ENCODE measurements around the gene C6orf141. TPM values are rescaled to one million over a fixed set of nuclear protein-coding genes. Genes with fewer than 3 reads are reported as not detected.

C6orf141 gene
- total RNA-seq, 2 donors from 2014 or later = 0.67 TPM; not detected in 1

GRCh38 chr6:49524541-49524940 lies 25.9 kb upstream of the C6orf141 start:
- Mint-ChIP-seq H3K9me3 (no peaks in the 10 kb centered on the region), H3K27me3 (ENCODE audit: low read depth) (no peaks in the 10 kb centered on the region), H3K4me1 (ENCODE audit: low read depth) (no peaks in the 10 kb centered on the region), H3K27ac (no peak overlapping the region), H3K4me3 (no peak overlapping the region), H3K36me3 (ENCODE audit: insufficient read depth in 2 of 2) (no peaks in the 10 kb centered on the region)
- DNase-seq (no peak), ATAC-seq (replicated peaks in 1 of 2) (no peak)

DNA sequence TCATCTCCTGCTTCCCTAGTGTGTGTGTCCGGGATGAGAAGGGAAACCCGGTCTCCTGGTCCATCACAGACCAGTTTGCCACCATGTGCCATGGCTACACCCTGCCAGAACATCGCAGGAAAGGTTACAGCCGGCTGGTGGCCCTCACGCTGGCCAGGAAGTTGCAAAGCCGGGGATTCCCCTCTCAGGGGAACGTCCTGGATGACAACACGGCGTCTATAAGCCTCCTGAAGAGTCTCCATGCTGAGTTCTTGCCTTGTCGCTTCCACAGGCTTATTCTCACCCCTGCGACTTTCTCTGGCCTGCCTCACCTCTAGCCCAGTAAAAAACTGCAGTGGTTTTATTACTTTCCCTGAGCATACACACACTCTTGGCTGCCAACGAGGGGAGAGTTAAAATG lies 23.9 kb upstream of the C6orf141 start:
- H3K27ac Mint-ChIP-seq = no peak overlapping the region
- DNase-seq = no peak
- H3K4me1 Mint-ChIP-seq (ENCODE audit: low read depth) = no peaks in the 10 kb centered on the region
- no peak for ATAC-seq (replicated peaks in 1 of 2)
- peaks cover under 1% of the 10 kb centered on the region for H3K27me3 Mint-ChIP-seq (ENCODE audit: low read depth)
- no peaks in the 10 kb centered on the region for H3K9me3 Mint-ChIP-seq
- H3K4me3 Mint-ChIP-seq = no peak overlapping the region
- no peaks in the 10 kb centered on the region for H3K36me3 Mint-ChIP-seq (ENCODE audit: insufficient read depth in 2 of 2)

DNA sequence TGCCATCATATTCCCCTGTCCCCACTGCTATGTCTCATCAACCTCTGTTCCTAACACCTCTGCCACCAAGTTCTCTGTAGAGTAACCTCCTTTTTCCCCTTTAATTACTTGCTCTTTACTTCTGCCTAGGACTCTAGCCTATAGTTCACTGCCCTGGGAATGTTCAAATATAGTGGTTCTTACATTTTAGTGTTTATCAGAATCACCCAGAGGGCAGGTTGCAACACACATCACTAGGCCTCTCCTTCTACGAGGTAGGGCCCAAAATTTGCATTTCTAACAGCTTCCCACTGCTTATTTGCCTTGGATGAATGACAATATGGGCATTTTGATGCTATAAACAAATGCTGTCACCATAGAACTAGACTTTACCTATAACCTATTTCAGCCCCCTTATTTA lies 23.1 kb upstream of the C6orf141 start:
- Mint-ChIP-seq H3K36me3 (ENCODE audit: insufficient read depth in 2 of 2) (no peaks in the 10 kb centered on the region), H3K27me3 (ENCODE audit: low read depth) (peaks cover 8% of the 10 kb centered on the region), H3K27ac (no peak overlapping the region), H3K4me1 (ENCODE audit: low read depth) (no peaks in the 10 kb centered on the region), H3K4me3 (no peak overlapping the region), H3K9me3 (no peaks in the 10 kb centered on the region)
- DNase-seq (no peak), ATAC-seq (replicated peaks in 1 of 2) (no peak)

- Mint-ChIP-seq H3K27ac (no peak overlapping the region), H3K27me3 (ENCODE audit: low read depth) (peaks cover 10% of the 10 kb centered on the region), H3K36me3 (ENCODE audit: insufficient read depth in 2 of 2) (no peaks in the 10 kb centered on the region), H3K4me1 (ENCODE audit: low read depth) (no peaks in the 10 kb centered on the region), H3K4me3 (no peak overlapping the region), H3K9me3 (no peaks in the 10 kb centered on the region)
- no peak for DNase-seq
- ATAC-seq (replicated peaks in 1 of 2) = no peak
These were observed 21.9 kb upstream of the C6orf141 start for GRCh38 chr6:49528571-49528970.

- H3K9me3 Mint-ChIP-seq = no peaks in the 10 kb centered on the region
- no peaks in the 10 kb centered on the region for H3K4me1 Mint-ChIP-seq (ENCODE audit: low read depth)
- peaks cover 16% of the 10 kb centered on the region for H3K27me3 Mint-ChIP-seq (ENCODE audit: low read depth)
- no peak overlapping the region for H3K4me3 Mint-ChIP-seq
- no peak for ATAC-seq (replicated peaks in 1 of 2)
- no peak for DNase-seq
- no peaks in the 10 kb centered on the region for H3K36me3 Mint-ChIP-seq (ENCODE audit: insufficient read depth in 2 of 2)
- no peak overlapping the region for H3K27ac Mint-ChIP-seq
These were observed 20.2 kb upstream of the C6orf141 start for GRCh38 chr6:49530141-49530776.

DNA sequence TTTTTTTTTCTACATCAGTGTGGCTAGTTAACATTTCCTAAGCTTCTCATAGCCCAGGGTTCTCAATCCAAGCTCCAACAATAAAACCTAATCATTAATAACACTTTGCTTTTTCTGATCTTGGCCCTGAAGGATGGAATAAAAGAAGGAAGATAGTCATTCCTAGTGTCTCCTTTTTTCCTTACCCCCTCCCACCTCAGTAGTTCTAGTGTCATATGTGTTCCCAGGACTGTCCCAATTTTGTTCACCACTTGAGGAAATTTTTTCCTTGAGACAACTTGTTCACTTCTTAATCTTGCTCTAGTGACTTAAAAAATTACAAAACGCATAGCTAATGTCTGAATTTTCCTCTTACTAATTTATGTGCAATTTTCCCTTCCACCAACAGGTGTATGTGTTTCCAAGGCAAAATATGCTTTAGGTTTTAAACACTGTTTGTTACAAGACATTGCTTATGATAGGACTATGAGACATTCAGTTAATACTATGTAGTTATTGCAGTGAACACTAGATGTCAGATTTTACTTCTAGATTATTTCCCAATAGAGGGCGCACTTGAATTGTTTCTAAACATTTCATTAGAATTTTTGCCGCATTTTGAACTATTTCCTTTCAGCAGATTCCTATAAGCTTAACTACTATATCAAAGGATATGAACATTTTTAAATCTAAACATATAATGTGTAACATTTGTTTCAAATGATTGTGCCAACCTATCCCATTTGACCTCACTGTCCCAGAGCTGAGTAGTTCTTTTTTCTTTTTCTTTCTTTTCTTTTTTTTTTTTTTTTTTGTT lies 18.5 kb upstream of the C6orf141 start:
- ATAC-seq (replicated peaks in 1 of 2) = peak; percentile 68 to 69
- Mint-ChIP-seq H3K27ac (no peak overlapping the region), H3K27me3 (ENCODE audit: low read depth) (peaks cover 16% of the 10 kb centered on the region), H3K4me3 (peak overlapping the region; percentile 17 to 43), H3K4me1 (ENCODE audit: low read depth) (no peaks in the 10 kb centered on the region), H3K9me3 (no peaks in the 10 kb centered on the region), H3K36me3 (ENCODE audit: insufficient read depth in 2 of 2) (no peaks in the 10 kb centered on the region)
- no peak for DNase-seq

- ATAC-seq (replicated peaks in 1 of 2) (no peak), DNase-seq (no peak)
- H3K36me3 Mint-ChIP-seq (ENCODE audit: insufficient read depth in 2 of 2) = no peaks in the 10 kb centered on the region
- H3K27ac Mint-ChIP-seq = no peak overlapping the region
- H3K4me3 Mint-ChIP-seq = no peak overlapping the region
- H3K4me1 Mint-ChIP-seq (ENCODE audit: low read depth) = no peaks in the 10 kb centered on the region
- H3K9me3 Mint-ChIP-seq = no peaks in the 10 kb centered on the region
- peaks cover 16% of the 10 kb centered on the region for H3K27me3 Mint-ChIP-seq (ENCODE audit: low read depth)
These were observed 14.7 kb upstream of the C6orf141 start for GRCh38 chr6:49535795-49536194.

DNA sequence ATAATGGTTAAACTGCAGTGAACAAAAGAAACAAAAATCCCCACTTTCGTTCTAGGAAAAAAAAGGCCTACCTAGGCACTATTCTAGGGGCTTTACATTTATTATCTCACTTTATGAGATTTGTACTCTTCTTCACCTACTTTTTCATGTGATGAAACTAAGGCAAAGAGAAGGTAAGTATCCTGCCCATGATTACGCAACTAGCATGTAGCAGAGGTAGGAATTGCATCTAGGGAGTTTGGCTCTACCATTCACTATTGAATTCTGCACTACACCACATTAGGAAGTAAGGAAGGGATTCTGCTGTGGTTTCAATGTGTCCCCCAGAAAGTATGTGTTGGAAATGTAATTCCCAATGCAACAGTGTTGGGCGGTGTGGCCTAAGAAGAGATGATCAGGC lies 11.4 kb upstream of the C6orf141 start:
- Mint-ChIP-seq H3K4me3 (no peak overlapping the region), H3K27me3 (ENCODE audit: low read depth) (peaks cover 6% of the 10 kb centered on the region), H3K27ac (no peak overlapping the region), H3K9me3 (no peaks in the 10 kb centered on the region), H3K36me3 (ENCODE audit: insufficient read depth in 2 of 2) (no peaks in the 10 kb centered on the region), H3K4me1 (ENCODE audit: low read depth) (peaks cover 6% of the 10 kb centered on the region)
- DNase-seq = no peak
- no peak for ATAC-seq (replicated peaks in 1 of 2)

DNA sequence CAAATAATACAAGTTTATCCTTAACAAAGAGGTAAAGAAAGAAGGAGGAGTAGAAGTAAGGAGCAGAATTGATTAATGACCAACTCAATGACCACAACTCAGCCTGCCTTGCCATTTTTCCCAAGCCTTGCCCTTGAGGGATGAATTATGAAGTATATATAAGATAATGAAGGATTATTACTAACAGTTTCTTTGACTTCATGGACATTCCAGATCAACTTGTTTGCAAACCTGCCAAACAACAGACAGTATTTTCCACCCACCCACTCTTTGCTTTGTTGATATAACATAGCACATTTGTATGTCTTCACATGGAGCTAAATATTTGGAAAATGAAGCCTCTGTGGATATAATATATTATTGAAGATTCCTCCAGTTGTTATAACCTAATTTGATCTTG lies 9.9 kb upstream of the C6orf141 start:
- Mint-ChIP-seq H3K4me1 (ENCODE audit: low read depth) (peaks cover 6% of the 10 kb centered on the region), H3K27ac (no peak overlapping the region), H3K36me3 (ENCODE audit: insufficient read depth in 2 of 2) (no peaks in the 10 kb centered on the region), H3K27me3 (ENCODE audit: low read depth) (no peaks in the 10 kb centered on the region), H3K4me3 (no peak overlapping the region), H3K9me3 (no peaks in the 10 kb centered on the region)
- DNase-seq = no peak
- ATAC-seq (replicated peaks in 1 of 2) = no peak

GRCh38 chr6:49541210-49541724 lies 9.2 kb upstream of the C6orf141 start:
- Mint-ChIP-seq H3K9me3 (no peaks in the 10 kb centered on the region), H3K27ac (no peak overlapping the region), H3K4me3 (no peak overlapping the region), H3K4me1 (ENCODE audit: low read depth) (peaks cover 6% of the 10 kb centered on the region), H3K36me3 (ENCODE audit: insufficient read depth in 2 of 2) (no peaks in the 10 kb centered on the region), H3K27me3 (ENCODE audit: low read depth) (peaks cover 1% of the 10 kb centered on the region)
- DNase-seq (no peak), ATAC-seq (replicated peaks in 1 of 2) (no peak)

GRCh38 chr6:49541936-49542335 lies 8.5 kb upstream of the C6orf141 start:
- H3K27ac Mint-ChIP-seq = no peak overlapping the region
- H3K4me1 Mint-ChIP-seq (ENCODE audit: low read depth) = peaks cover 6% of the 10 kb centered on the region
- H3K9me3 Mint-ChIP-seq = no peaks in the 10 kb centered on the region
- no peak for ATAC-seq (replicated peaks in 1 of 2)
- H3K27me3 Mint-ChIP-seq (ENCODE audit: low read depth) = peaks cover 8% of the 10 kb centered on the region
- DNase-seq = no peak
- H3K4me3 Mint-ChIP-seq = no peak overlapping the region
- H3K36me3 Mint-ChIP-seq (ENCODE audit: insufficient read depth in 2 of 2) = no peaks in the 10 kb centered on the region

DNA sequence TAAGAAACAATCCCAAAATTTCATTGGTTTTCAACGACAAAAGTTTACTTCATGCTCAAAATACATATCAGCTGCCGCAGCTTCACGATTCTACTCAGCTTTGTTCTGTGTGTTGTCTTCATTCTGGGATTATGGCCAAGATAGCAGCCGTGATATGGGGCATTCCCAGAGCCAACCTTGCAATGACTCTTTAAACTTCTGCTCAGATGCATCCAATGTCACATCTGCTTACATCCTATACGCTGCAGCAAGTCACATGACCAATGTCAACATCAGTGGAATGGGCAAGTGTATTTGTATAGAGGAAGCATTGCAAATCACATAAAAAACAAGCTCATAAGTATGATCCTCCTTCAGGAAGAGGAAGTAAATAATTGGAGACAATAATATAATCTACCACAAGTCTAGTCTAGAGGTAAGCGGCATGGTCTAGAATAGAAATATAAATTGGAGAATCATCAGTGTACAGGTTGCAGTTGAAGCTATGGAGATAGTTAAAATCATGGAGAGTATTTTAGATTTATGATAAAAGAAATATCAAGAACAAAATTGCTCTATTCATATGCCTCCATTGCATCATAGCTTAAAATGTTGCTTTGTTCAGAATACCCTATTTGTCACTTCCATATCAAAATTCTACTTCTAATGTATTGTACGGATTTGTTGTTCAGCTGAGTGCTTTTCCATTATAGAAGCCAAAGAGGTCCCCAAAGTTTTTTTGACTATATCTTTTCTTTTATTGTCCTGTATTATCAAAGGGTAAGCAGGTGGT lies 7.2 kb upstream of the C6orf141 start:
- Mint-ChIP-seq H3K4me1 (ENCODE audit: low read depth) (peaks cover 6% of the 10 kb centered on the region), H3K27ac (peak overlapping the region; percentile 43), H3K27me3 (ENCODE audit: low read depth) (peaks cover 16% of the 10 kb centered on the region), H3K9me3 (no peaks in the 10 kb centered on the region), H3K36me3 (ENCODE audit: insufficient read depth in 2 of 2) (no peaks in the 10 kb centered on the region), H3K4me3 (no peak overlapping the region)
- ATAC-seq (replicated peaks in 1 of 2) (no peak), DNase-seq (no peak)

DNA sequence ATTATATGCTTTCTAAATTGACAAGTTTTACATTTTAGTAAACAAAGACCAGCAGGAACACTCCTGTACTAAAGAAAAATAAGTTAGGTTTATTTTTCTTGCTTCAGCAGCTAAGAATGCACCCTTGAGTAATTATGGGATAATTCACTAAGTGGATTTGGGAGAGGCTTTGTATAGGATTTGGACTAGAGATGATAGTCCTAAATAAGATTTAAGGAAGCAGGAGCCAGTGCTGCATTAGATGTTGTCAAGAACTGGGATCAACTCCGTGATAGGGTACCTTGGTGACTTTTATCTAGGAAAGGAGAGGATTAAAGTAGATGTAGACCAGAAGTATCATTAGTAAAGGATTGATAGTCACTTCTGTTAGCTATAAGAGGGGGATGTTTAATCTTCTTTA lies 4.1 kb upstream of the C6orf141 start:
- Mint-ChIP-seq H3K4me3 (no peak overlapping the region), H3K27me3 (ENCODE audit: low read depth) (peaks cover 34% of the 10 kb centered on the region), H3K27ac (no peak overlapping the region), H3K4me1 (ENCODE audit: low read depth) (peaks cover 18% of the 10 kb centered on the region), H3K36me3 (ENCODE audit: insufficient read depth in 2 of 2) (no peaks in the 10 kb centered on the region), H3K9me3 (no peaks in the 10 kb centered on the region)
- ATAC-seq (replicated peaks in 1 of 2) (no peak), DNase-seq (no peak)
